Sciatic nerve (tissue), 2 donors: ENCODE measurements around the gene WT1. TPM values are rescaled to one million over a fixed set of nuclear protein-coding genes. Genes with fewer than 3 reads are reported as not detected.
"Not testable (repeated sequence)": the region's sequence is repeated elsewhere in the genome, so short reads cannot be mapped to it uniquely, and the experiment has no call there.

Source experiments
- ATAC-seq: fragments of 200-7000 bp; cut with Tn5 transposase; one replicate; pipeline ENCODE4 v1.9.1; 2020; ENCODE audit warnings: mild to moderate bottlenecking, moderate library complexity
- DNase-seq: peaks from one replicate; pipeline ENCODE4 v3.0.0-alpha.2; 2020; ENCODE audit warnings: low spot score
- intact Hi-C: fragments of 100-400 bp; cut with DNase I; formaldehyde crosslinking; loops from one replicate; pipeline ENCODE4 v1.14.2; 2022
- total RNA-seq: library from RNA; stranded (reverse); fragmentation: NEBNext Ultra II Directional; extraction: Animal tissue kit (Norgen Biotek cat#: 25700); gene quantifications from one replicate; pipeline ENCODE4 v1.2.1, GENCODE V29; 2021
- donor health status: DM: no; HTN: no; CAD: no.
- donor health status: DM: no; HTN: no; CAD: no.

WT1 gene
- total RNA-seq, 1 donor from 2014 or later = 0.98 TPM

DNA sequence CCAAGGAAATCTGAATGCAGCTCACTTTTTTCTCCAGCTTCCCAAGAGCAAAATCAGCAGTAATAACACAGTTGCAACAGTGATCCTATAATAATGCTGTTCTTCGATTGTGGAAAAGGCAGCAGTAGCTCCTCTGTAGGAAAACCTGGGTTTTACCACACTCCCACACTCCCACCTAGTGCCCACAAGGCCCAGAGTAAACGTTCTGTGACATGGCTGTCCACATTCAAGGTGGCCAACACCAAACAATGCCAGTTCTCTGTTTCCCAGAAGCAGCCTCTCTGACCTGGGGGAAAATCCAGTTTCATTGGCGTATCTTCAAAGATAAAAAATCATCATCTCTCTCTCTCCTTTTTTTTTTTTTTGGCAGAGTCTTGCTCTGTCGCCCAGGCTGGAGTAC lies 40.2 kb downstream of the WT1 start:
- no peak for DNase-seq
- ATAC-seq = no peak
- intact Hi-C loops = no loop called here

DNA sequence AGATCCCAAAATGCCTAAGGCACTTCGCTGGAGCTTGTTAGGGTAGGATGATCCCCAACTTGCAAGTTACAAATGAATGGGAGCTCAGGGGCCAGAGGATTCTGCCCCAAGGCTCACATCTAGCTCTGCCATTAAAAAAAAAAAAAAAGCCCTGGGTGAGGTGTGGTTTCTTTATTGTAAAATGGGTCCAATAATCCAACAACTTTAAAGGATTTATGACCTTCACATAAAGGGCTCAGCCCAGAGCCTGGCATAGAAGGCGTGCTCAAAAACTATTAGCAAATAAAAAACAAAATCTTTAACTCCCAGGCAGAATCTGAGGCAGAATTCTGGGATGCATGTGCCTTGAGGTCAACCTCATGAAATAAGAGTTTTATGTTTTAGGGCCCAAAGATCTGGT lies 42.5 kb downstream of the WT1 start:
- ATAC-seq (no peak), DNase-seq (no peak)
- intact Hi-C loops = no loop called here

DNA sequence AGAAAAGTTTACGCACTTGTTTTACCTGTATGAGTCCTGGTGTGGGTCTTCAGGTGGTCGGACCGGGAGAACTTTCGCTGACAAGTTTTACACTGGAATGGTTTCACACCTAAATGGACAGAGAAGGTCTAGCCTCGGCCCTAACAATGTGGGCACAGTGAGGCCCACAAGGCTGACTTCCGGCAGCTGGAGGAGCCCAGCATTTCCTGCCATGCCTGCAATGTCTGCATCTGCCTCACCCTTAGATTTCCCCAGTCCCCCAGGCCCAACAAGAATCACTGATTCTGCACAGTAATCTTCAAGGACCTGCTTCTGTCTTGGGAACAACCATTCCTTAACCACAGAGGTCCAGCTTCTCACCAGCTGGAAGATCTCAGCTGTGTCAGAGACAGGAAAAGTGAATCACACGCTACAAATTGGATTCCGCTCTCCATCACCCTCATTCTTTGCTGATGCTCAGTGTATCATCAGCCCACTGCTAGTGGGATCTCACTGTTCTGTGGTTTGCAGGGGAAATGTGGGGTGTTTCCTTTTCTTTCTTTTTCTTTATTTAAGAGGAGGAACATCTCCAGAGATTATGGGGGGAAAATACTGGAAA lies 43.3 kb downstream of the WT1 start:
- no peak for DNase-seq
- intact Hi-C loops = no loop called here
- ATAC-seq = no peak

DNA sequence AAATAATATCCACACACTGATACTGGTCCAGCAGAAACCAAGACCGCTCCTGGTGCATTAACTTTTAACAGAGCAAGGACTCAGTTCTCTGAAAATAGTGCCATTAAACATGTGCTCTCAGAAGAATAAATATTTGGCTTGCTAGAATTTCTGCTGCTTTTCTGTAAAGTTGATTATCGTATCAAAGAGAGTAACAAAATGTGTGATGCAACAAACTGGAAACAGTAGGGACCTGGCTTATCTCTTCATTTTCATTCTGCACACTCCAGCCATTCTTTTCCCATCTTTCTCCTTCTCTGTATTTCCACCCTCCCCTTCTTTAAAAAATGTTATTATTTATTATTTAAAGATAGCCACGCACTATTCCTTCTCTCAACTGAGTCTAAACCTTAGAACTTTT lies 43.9 kb downstream of the WT1 start:
- intact Hi-C loops = no loop called here

DNA sequence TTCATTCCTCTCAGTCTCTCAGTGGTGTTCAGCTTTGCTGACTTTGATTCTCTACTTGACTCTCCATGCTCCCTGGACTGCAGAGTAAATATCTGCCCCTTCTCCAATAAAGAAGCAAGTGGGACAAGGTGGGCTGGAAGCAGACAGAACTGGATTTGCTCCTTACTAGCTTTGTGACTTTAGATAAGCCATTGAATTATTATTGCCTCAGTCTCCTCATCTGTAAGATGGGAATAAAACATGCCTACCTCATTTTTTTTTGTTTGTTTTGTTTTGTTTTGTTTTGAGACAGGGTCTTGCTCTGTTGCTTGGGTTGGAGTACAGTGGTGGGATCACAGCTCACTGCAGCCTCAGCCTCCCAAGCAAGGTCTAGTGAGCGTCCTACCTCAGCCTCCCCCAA lies 44.6 kb downstream of the WT1 start:
- DNase-seq = no peak
- intact Hi-C loops = no loop called here
- no peak for ATAC-seq

More for the DNA sequence above, 43.9 kb downstream of the WT1 start:
- DNase-seq (no peak), ATAC-seq (no peak)

DNA sequence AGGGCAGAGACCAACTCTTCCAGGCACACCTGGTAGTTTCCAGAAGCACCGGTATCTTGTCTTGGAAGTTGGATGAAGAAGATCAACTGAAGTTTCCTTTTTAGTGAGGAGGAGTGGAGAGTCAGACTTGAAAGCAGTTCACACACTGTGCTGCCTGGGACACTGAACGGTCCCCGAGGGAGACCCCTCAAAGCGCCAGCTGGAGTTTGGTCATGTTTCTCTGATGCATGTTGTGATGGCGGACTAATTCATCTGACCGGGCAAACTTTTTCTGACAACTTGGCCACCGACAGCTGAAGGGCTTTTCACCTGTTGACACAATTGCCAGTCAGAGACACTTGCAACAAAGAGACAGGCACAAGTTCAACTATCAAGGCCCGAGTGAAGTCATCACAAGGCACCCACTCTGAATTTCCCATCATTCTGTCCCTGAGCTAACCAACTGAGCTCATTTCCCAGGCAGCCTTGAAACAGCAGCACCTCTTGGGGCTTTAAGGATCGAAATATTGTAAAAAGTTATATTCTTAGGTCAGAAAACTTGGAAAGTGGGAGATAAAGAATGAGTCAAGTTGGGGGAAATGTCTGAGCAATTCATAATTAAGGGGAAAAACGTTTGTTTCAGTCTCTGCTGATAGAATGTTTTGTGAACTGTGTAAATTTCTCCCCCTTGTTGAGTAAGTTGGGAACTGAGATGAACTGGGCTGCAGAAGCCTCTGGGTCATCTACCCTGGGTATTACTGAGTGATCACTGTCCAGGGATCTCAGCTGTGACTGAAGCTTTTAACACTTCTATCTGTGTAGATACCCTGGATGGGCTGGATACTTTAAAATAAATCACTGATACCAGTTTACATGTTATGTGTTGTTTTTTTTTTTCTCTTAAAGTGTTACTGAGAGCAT lies 46.2 kb downstream of the WT1 start:
- intact Hi-C loops = no loop called here
- DNase-seq (no peak), ATAC-seq (no peak)

DNA sequence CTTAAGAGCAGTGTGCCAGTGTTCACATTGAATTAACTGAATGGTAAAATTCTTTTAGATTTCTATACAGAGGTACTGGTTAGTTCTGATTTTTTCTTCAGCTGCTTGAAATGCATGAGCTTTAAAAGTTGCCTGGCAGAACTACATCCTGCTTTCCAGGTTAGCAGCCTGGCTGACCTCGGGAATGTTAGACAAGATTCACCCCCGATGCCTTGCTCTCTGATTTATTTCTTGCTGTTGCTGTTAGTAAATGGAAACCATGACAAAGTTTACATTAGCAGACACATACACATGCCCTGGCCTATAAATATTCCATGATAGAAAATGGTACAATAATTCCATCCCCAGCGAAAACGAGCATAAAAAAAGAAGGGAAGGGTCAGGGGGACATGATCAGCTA lies 47.0 kb downstream of the WT1 start:
- DNase-seq (no peak), ATAC-seq (no peak)
- intact Hi-C loops = no loop called here

DNA sequence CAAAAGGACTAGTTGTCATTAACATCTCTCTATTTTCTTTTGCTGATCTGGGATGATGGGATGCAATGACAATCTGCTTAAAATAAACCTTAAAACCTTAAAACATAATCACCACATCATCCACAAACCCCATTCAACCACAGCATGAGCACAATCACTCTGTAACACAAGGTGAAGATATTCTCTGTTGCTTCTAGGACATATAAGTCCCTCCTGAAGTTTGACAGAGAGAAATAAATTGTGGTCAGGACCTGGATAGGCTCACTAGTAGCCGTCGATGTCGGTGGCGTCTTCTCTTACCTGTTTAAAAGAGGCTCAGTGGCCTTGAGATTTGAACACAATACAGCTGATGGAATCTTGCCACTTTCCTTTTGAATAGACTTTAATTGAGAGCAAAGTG lies 47.9 kb downstream of the WT1 start:
- ATAC-seq = no peak
- no peak for DNase-seq
- intact Hi-C loops = no loop called here

DNA sequence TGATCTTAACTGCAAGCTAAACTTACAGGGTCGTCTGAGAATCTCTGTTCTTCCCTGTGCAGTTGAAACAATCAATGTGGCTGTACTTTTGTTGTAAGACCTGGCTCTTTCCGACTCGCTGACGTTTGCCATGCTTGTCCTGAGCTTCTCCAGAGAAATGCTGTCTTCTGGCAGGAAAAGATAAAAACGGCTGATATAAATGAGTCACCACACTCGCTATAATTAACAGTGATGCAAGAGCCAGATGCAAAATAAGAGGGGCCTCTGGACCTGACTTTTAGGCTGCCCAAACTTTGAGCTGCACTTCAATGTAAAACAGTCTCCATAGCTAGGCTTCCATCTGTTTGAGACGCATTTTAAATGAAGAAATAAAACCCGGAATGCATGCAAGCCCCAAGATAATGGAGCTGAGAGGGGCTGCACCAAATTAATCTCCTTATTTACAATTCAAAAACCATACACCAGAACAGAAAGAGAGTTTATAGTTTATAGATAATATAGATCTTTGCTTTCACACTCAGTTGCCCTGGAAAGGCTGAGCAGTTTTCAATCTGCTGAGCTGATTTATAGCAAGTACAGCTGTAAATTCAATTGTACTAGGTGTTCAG lies 48.5 kb downstream of the WT1 start:
- no peak for DNase-seq
- ATAC-seq = no peak
- intact Hi-C loops = no loop called here

DNA sequence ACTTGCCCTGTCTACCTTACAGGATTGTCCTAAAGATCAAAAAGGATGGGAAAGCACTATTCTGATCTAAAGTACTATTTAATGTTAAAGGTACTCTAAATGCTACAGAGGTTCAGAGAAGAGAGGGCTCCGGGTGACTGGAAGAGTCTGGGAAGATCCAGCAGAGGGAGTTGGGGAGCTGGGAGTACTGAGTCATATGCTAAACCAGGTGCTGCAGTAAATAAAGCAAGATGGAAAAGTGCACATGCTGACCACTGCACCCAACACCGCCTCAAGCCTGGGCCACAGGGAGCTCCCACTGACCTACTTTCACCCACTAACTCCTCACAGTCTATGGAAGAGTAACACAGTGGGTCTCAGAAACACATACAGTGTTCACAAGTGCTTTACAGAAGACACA lies 49.3 kb downstream of the WT1 start:
- no peak for ATAC-seq
- intact Hi-C loops = no loop called here
- DNase-seq = no peak

DNA sequence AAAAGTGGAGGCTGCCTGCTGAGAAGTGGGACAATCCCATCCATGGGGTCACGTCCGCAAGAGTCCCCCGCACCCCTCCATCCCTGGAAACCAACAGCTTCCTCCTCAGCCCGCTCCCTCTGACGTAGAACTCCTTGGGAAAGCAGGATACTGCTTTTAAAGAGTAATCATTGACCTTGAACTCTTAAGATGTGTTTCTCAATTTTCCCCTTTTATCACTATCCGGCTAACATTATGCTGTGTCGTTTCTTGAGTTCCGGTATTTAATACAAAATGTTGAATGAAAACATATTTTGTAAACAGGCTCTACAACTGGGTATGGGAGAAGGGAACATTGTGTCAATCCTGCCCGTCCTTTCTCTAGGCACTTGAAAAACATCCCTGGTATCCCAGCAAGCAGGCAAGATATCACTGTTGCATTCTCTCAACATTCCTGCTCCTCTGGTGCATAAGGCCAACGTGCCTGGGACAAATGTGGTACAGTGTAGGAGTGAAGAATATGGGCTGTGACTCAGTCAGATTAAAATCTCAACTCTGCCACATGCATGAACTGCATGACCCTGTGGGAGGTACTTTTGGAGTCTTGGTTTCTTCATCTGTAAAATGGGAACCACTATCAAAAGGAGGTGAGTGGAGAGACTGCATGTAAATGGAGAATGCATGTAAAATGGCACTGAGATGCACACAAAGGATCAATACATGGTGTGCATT lies 52.8 kb downstream of the WT1 start:
- intact Hi-C loops = no loop called here
- ATAC-seq = no peak
- DNase-seq = no peak

DNA sequence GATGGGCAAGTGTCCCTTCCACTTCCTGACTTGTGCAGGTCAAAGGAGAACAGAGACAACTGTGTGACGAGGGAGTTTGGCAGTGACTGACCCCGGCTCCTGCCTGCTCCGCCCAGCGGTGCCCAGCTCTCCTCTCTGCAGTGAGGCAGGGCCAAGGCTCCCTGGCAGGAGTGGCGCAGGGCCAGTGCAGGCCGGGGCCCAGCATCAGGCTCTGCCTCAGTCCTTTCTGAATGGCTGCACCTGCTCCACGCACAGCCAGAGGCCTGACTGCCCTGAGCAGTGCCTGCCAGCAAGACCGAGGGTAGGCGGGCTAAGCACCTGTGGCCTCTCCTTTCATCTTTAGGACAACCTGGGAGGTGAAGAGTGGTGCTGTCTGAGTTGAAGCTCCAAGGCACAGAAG lies 54.2 kb downstream of the WT1 start:
- DNase-seq (no peak), ATAC-seq (no peak)
- intact Hi-C loops = no loop called here

DNA sequence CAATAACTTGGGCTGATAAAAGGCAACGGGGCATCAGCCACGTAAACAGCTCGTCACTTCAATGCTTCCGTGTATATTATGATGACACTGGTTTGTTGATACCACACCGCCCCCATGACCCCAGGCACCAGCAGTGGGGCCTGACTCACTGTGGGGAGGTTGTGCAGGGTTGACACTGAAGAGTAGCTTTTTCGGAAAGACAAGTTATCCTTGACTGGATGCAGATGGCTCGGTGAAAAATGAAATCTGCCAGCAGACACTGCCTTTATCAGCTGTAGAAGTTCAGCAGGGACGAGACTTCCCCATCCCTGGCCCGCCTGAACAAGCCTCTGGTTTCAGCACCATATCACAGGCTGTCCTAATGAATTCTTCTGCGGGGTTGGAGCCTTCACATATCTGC lies 55.6 kb downstream of the WT1 start:
- no peak for ATAC-seq
- intact Hi-C loops = no loop called here
- no peak for DNase-seq

DNA sequence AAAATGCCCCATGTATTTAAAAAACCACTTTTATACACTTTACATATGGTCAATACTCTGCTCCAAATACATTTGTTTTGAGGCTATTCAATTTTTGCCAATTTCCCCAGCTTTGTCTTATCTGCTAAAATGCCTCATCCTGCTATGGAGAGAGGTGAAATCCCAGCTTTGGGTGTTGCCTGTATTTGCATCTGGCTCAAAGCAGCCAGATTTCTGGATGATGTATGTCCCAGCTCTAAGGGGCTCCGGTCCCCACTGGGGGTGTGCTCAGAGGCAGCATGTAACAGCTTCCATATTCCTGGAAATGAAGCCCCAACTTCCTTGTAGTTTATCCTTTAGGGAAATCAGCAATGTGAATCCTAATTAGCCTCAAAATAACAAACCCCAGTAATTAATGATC lies 59.5 kb downstream of the WT1 start:
- intact Hi-C loops = no loop called here
- DNase-seq (no peak), ATAC-seq (no peak)

DNA sequence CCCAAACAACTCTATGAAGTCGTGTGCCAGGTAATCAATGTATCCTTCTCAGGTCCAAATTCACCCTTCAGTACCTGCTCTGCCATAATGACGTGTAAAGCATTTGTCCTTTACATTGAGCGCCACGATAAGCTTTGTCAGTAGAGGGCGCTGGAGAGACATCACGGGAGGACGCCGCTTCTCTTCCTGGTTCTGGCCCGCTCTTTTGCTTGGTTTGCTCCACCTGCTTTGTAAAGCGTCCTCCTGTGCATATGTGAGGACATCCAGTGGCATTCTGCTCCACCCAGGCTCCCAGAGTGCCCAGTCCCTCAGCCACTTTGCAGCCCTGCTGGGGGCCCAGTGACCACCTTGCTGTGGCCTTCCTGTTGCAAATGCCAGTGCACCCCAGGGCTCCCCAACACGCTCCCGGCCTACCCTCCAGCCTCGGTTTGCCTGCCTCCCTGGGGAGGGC lies 61.1 kb downstream of the WT1 start:
- DNase-seq = no peak
- intact Hi-C loops = no loop called here
- ATAC-seq = no peak

DNA sequence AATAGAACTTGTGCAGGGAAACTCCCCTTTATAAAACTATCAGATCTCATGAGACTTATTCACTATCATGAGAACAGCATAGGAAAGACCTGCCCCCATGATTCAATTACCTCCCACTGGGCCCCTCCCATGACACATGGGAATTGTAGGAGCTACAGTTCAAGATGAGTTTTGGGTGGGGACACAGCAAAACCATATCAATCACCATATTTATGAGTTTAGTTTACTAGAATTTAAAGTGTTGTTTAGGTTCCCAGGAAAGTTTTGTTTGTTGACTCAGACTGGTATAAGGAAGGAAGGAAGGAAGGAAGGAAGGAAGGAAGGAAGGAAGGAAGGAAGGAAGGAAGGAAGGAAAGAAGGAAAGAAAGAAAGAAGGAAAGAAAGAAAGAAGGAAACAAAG lies 65.4 kb downstream of the WT1 start:
- ATAC-seq, intact Hi-C loops, DNase-seq: not testable (repeated sequence)

DNA sequence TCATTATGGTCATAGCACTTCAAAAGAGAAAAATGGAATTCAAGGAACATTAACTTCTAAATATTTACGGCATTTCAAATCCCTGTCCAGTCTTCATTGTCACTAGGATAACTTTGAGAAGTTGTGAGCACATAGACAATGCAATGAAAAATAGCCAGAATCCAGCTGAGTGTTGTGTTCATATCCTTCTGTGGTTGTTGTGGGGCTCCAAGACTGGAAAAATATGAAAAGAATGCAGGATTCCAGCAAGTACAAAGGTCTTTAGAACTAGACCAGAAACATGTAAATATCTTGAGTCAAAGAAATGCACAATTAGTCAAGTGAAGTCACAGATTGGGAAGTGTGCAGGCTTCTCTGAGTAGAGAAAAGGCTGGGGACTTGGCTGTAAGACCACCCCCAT lies 68.7 kb downstream of the WT1 start:
- intact Hi-C loops = no loop called here
- no peak for DNase-seq
- no peak for ATAC-seq

DNA sequence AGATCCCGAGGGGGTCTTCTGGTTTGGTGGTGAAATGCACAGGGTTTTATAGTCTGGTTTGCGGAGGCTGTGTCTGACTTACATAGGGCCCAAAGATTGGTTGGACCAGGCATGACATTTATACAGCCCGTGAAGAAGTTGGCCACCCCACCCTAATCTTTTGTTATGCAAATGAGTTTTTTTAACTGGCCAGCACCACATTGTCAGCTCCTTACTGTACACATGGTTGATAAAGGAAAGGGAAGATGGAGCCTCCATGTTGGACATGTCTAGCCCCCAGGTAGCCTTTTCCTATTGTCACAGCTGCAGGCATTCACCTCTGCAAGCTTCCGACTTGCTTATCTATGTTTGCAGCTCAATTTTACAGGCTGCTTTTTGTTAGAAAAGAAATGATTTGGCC lies 70.1 kb downstream of the WT1 start:
- ATAC-seq (no peak), DNase-seq (no peak)
- intact Hi-C loops = no loop called here

DNA sequence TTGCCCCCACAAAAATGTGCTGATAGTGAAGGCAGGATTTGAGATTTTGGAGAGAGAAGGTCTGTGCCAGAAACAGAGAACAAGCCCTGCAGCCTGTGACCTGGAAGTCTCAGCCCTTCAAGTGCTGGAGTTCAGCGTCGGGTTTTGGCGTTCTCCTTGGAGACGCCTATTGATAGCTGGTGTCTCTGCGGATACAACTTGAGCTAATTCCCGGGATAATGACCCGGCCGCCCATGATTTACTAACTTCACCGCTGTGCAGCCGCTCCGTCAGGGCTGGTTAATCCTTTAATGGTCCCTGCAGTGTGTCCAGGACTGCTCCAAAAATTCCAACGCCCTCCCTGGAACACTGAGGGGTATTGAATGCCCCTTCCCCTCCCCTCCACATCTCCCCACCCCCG lies 76.6 kb downstream of the WT1 start:
- no peak for ATAC-seq
- no peak for DNase-seq
- intact Hi-C loops = no loop called here

DNA sequence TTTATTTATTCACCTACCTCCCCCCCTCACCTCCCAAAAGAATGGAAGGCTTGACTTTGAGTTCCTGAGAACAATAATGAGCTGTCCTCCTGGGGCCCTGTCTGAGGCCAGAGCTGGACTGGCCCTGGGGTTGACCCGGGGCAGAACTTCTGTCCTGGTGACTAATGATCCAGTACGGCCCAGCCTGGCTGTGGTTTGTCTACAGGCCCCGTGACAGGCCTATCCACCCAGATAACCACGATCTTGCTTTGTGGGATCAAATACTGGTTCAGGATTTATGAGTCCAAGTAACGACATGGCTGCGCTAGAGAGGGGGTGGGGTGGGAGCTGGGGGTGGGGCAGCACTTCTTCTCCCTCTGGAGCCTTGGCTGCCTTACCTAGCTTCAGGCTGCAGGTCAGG lies 81.5 kb downstream of the WT1 start:
- intact Hi-C loops = no loop called here
- DNase-seq (no peak), ATAC-seq (no peak)
